Stimulated activated naive CD8-positive, alpha-beta T cell treated with anti-CD3 and anti-CD28 coated beads, Interleukin-15, Interleukin-2, amounts not matched to agents 100 ng/mL and 50 ng/mL, for 24 hours (primary cell): Measurements from ENCODE around the gene SPTSSA.
"Not testable (repeated sequence)": the region's sequence is repeated elsewhere in the genome, so short reads cannot be mapped to it uniquely, and the experiment has no call there.

ENCODE experiments used
- H3K27ac Mint-ChIP-seq: one replicate; pipeline ENCODE4 v1.8.0; 2021; ENCODE audit warnings: mild to moderate bottlenecking, mixed read lengths
- H3K27me3 Mint-ChIP-seq: one replicate; pipeline ENCODE4 v1.8.0; 2021; ENCODE audit warnings: mixed read lengths
- H3K36me3 Mint-ChIP-seq: one replicate; pipeline ENCODE4 v1.8.0; 2021; ENCODE audit warnings: low read depth, mixed read lengths
- H3K4me1 Mint-ChIP-seq: one replicate; pipeline ENCODE4 v1.8.0; 2021; ENCODE audit warnings: low read depth, mixed read lengths
- H3K4me3 Mint-ChIP-seq: one replicate; pipeline ENCODE4 v1.8.0; 2021; ENCODE audit warnings: mild to moderate bottlenecking, mixed read lengths
- H3K9me3 Mint-ChIP-seq: one replicate; pipeline ENCODE4 v1.8.0; 2021; ENCODE audit warnings: mixed read lengths

Gene SPTSSA

DNA sequence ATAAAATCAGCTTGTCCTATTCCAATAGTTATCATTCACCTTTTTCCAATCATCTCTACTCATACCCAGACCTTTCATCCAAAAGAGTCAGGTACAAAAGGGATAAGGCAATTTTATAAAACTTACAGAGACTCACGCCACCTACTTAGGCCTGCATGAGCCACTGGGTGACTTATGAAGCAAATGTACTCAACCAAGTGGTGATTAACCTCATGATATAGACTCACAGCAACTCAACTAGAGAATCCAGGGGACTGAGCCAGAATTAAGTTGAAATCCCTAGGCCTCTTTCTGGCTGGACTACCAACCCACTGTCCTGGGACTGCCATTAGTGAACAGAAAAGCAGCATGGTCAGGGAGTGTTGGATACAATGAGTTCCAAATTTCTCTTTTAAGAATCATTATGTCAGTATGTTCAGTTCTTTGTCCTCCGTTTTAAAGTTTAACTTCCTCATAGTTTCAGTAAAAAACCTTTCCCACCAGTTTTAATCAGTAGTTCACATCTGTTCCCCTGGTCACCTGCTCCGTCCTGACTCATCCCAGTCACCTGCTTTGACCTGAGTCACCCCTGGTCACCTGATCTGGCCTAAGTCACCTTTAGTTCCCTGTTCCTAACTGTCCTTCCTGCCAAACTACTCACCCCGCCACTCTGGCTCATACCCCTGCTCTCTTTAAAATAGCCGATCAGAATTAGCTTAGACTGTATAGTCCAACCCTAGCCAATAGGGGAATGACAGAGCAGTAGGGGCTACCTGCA is 36.8 kb downstream of the SPTSSA start:
- H3K27ac Mint-ChIP-seq = no peak overlapping the region
- no peaks in the 10 kb centered on the region for H3K27me3 Mint-ChIP-seq

DNA sequence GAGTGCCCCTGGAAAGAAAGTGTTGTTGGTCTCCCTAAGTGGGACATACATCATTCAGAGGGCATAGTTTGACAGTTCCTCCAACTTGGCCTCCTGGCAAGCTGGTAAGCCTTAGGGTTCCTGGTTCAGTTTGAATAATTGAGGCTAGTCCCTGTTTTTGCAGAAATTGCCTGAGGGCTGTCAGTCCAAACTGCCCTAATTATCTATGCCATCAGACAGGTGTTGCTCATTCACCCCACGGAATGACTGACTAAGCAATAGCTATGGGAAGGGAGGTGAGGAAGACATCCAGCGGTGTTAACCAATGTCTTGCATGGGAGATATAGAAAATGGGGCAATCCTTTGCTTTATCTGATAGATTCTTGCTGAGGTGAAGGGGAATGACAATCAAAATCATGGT is 37.6 kb downstream of the SPTSSA start:
- no peak overlapping the region for H3K27ac Mint-ChIP-seq
- no peak overlapping the region for H3K4me3 Mint-ChIP-seq
- peaks cover 10% of the 10 kb centered on the region for H3K9me3 Mint-ChIP-seq
- no peaks in the 10 kb centered on the region for H3K27me3 Mint-ChIP-seq
- H3K4me1 Mint-ChIP-seq = no peaks in the 10 kb centered on the region
- H3K36me3 Mint-ChIP-seq = no peaks in the 10 kb centered on the region

More for the DNA sequence above, 36.8 kb downstream of the SPTSSA start:
- Mint-ChIP-seq H3K4me1 (no peaks in the 10 kb centered on the region), H3K9me3 (peaks cover 10% of the 10 kb centered on the region), H3K4me3 (no peak overlapping the region), H3K36me3 (no peaks in the 10 kb centered on the region)

DNA sequence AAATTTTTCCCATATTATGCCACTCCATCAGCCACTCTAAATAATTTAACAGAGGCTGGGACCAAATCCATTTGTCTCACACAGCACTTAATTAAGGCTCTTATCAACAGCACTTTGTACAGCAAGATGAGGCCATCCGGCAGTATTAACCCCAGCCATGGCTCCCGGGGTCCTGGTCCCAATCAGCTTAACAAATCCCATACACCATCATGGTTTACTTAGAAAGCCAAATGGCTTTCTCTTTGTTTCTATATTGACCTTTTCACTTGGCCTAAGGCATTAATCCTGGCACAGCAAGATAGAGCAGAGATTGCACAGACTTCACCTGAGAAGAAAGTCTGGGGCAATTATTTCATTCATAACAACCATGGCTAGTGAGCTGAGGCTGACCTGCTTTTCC is 38.6 kb downstream of the SPTSSA start:
- no peaks in the 10 kb centered on the region for H3K4me1 Mint-ChIP-seq
- H3K36me3 Mint-ChIP-seq = no peaks in the 10 kb centered on the region
- H3K27ac Mint-ChIP-seq = no peak overlapping the region
- H3K27me3 Mint-ChIP-seq = no peaks in the 10 kb centered on the region
- no peak overlapping the region for H3K4me3 Mint-ChIP-seq
- peaks cover 10% of the 10 kb centered on the region for H3K9me3 Mint-ChIP-seq

DNA sequence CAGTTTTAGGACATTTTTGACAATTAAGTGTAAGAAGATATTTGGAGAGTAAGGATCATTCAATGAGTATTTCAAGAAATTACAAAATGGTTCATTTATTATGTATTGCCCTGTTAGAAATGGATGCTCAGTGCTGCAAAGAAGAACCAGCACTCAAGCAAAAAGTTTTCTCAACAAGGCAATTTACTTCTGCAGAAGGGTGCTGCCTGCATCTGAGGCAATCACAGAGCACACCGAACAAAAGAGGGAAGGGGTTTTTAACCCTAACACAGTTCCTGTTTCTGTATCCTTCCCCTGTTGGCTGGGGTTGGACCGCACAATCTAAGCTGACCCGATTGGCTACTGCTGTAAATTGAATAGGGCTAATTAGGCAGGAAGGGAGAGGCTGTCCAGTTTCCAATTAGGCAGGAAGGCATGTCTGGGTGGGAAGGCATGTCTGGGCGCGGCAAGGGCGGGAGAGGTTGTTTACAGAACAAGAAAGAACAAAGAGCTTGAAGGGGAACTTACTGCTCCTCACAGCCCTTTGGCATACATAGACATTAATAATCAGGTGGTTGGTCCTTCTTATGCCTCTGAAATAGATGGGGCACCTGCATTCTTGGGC is 41.4 kb downstream of the SPTSSA start:
- Mint-ChIP-seq H3K4me1 (no peaks in the 10 kb centered on the region), H3K36me3 (no peaks in the 10 kb centered on the region), H3K9me3 (peaks cover 13% of the 10 kb centered on the region), H3K27ac (no peak overlapping the region), H3K27me3 (peaks cover 13% of the 10 kb centered on the region), H3K4me3 (no peak overlapping the region)

DNA sequence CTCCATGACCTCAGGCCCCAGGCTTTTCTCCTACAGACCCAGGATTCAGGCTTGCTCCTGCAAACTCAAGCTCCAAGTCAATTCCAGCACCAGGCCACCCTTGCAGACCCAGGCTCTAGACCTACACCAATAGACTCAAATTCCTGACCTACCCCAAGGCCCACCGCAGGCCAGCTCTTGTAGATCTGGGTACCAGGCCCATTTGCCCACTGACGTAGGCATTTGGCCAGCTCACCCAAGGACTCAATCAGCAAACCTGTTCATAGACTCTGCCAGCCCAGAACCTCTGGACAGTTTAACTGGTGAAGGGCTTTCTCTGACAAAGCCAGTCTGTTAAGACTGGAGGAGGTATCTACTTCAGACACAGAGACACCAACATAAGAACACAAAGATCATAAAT is 52.3 kb downstream of the SPTSSA start:
- peaks cover 5% of the 10 kb centered on the region for H3K9me3 Mint-ChIP-seq

DNA sequence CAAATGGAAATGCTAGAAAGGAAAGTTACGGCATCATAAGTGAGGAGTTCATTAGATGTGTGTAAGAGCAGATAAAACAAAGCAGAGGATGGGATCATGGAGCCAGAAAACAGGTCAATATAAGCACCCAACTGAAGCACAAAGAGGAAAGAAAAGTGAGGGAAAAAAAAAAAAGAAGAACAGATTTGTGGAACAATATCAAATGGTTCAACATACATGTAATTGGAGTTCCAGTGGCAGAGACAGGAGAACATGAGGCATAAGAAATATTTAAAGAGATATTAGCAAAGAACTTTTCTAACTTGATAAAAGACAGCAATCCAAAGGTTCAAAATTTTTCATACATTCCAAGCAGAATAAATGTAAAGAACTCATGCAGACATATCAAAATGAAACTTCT is 54.1 kb downstream of the SPTSSA start:
- no peak overlapping the region for H3K27ac Mint-ChIP-seq
- no peaks in the 10 kb centered on the region for H3K36me3 Mint-ChIP-seq
- peaks cover 9% of the 10 kb centered on the region for H3K27me3 Mint-ChIP-seq
- H3K9me3 Mint-ChIP-seq = peaks cover 5% of the 10 kb centered on the region
- no peak overlapping the region for H3K4me3 Mint-ChIP-seq
- H3K4me1 Mint-ChIP-seq = no peaks in the 10 kb centered on the region

More for the DNA sequence above, 52.3 kb downstream of the SPTSSA start:
- Mint-ChIP-seq H3K27ac (no peak overlapping the region), H3K4me1 (no peaks in the 10 kb centered on the region), H3K4me3 (no peak overlapping the region), H3K27me3 (peaks cover 9% of the 10 kb centered on the region), H3K36me3 (no peaks in the 10 kb centered on the region)

DNA sequence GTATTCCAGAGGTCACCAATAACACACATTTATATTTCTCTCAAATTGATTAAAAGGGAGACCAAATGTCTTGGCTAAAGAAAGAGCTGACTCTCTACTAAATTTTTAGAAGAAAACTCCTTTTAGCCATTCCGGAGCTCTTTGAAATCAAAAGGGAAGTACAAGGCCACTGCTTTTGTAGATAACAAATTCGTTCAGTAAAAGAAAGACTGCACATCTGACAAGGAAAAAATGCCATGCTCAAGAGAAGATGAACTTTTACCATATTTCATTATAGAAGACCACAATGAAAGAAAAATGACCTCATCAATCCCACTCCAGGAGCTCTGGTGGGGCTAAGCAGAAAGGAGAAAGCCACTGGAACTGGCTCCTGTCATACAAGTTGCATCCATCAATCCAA is 57.6 kb downstream of the SPTSSA start:
- no peak overlapping the region for H3K27ac Mint-ChIP-seq
- no peaks in the 10 kb centered on the region for H3K9me3 Mint-ChIP-seq
- peaks cover 9% of the 10 kb centered on the region for H3K27me3 Mint-ChIP-seq
- H3K4me3 Mint-ChIP-seq = no peak overlapping the region
- H3K36me3 Mint-ChIP-seq = no peaks in the 10 kb centered on the region
- no peaks in the 10 kb centered on the region for H3K4me1 Mint-ChIP-seq

DNA sequence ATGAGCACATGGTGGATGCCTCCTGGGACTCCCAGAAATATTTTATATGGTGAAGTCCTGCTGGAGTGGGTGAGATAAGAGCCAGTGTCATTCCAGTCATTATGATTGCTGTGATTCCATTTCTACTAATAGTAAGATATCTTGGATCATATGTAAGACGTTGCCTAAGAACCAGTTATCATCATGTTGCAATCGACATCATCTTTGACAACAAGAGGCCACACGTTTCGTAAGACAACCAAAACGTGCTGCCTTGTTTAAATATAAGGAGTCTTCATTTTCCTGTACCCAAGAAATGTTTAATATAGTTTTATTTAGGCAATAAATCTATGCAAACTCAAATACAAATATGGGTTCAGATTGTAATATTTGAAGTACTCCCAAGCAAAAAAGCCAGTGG is 58.4 kb downstream of the SPTSSA start:
- H3K27ac Mint-ChIP-seq = no peak overlapping the region
- H3K4me3 Mint-ChIP-seq = no peak overlapping the region
- peaks cover 9% of the 10 kb centered on the region for H3K27me3 Mint-ChIP-seq
- no peaks in the 10 kb centered on the region for H3K4me1 Mint-ChIP-seq
- H3K36me3 Mint-ChIP-seq = no peaks in the 10 kb centered on the region
- no peaks in the 10 kb centered on the region for H3K9me3 Mint-ChIP-seq

DNA sequence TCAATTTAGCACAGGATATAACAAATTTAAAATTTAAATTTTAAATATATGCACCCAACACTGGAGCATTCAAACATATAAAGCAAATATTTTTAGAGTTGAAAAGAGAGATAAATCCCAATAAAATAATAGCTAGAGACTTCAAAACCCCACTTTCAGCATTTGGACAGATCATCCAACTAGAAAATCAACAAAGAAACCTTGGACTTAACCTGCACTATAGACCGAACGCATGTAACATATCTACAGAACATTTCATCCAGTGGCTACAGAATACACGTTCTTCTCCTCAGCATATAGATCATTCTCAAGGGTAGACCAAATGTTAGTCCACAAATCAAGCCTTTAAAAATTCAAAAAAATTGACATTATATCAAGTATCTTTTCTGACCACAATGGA is 64.0 kb downstream of the SPTSSA start:
- peaks cover 5% of the 10 kb centered on the region for H3K9me3 Mint-ChIP-seq
- no peaks in the 10 kb centered on the region for H3K36me3 Mint-ChIP-seq
- H3K27ac Mint-ChIP-seq = no peak overlapping the region
- H3K27me3 Mint-ChIP-seq = peaks cover 14% of the 10 kb centered on the region
- H3K4me3 Mint-ChIP-seq = no peak overlapping the region
- no peaks in the 10 kb centered on the region for H3K4me1 Mint-ChIP-seq

DNA sequence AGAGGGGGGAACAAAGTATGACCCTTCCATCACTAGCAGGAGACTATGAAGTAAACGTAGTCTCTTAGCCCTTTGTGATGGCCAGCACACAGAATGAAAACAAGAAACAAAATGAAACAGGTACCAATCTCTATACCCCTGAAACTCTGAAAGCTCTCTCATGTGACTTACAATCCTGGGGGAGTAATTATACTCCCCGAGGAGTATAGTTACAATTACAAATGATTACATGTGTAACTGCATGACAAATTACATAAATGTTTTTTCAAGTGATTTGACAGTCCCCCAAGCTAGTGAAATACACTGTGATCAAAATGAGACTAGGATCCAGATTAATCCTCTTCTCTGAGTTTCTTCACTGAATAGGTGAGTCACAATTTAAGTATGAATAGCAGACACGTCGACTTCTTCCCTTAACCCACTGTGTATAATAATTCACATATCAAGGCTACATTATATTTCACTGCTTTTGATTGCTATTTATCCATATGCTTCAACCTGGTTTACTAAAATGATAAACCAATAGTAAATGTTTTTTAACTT is 74.0 kb downstream of the SPTSSA start:
- peaks cover 4% of the 10 kb centered on the region for H3K9me3 Mint-ChIP-seq
- H3K27me3 Mint-ChIP-seq = peaks cover 8% of the 10 kb centered on the region
- H3K27ac Mint-ChIP-seq = no peak overlapping the region
- no peaks in the 10 kb centered on the region for H3K36me3 Mint-ChIP-seq
- no peak overlapping the region for H3K4me3 Mint-ChIP-seq
- no peaks in the 10 kb centered on the region for H3K4me1 Mint-ChIP-seq

DNA sequence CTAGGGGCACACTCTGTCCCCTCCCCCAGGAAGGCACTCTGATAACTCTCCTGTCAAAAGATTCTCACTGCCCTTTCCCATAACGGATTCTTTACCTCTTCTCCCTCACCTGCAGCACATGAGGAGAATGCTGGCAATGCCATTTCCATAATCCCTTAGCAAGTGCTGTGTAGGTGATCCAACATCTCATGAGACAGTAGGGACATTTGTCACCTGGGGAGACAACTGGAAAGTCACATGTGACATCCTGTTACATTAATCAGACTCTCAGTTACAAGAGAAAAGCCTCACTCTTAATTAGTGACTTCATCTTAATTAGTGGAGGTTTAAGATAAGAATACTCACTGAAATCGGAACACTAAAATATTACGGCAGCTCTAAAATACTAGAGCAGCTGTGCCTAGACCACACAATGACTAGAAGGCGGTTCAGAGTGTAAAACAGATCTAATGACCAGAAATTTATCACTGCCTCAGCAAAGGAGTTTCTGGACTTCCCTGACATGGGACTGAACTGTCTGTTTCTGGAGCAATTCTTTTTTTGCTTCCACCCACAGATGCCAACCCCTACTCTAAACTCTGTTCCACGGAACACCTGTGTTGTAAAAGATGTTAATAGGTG is 75.1 kb downstream of the SPTSSA start:
- Mint-ChIP-seq H3K4me1 (no peaks in the 10 kb centered on the region), H3K27me3 (peaks cover 8% of the 10 kb centered on the region), H3K4me3 (no peak overlapping the region), H3K27ac (no peak overlapping the region), H3K36me3 (no peaks in the 10 kb centered on the region), H3K9me3 (peaks cover 4% of the 10 kb centered on the region)

DNA sequence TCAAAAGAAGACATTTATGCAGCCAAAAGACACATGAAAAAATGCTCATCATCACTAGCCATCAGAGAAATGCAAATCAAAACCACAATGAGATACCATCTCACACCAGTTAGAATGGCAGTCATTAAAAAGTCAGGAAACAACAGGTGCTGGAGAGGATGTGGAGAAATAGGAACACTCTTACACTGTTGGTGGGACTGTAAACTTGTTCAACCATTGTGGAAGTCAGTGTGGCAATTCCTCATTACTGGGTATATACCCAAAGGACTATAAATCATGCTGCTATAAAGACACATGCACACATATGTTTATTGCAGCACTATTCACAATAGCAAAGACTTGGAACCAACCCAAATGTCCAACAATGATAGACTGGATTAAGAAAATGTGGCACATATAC is 76.2 kb downstream of the SPTSSA start:
- H3K27me3 Mint-ChIP-seq, H3K36me3 Mint-ChIP-seq, H3K27ac Mint-ChIP-seq, H3K4me3 Mint-ChIP-seq, H3K4me1 Mint-ChIP-seq, H3K9me3 Mint-ChIP-seq: not testable (repeated sequence)

DNA sequence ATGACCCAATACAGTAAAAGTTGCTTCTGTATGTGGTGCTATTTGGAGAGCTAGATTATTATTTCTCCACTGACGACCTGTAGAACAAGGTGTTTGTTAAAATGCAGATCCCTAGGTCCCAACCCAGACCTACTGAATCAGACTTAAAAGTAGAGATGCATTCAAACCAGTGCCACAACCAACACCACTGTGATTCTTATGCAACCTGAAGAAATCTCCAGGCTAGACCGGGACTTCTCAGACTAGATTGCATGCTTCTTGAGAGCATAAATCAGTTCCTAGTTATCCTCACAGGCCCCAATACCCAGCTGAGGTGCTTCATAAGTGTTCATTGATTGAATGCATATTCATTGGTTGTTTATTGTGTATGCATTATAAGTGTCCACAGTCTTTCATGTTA is 78.2 kb downstream of the SPTSSA start:
- H3K27ac Mint-ChIP-seq = no peak overlapping the region
- H3K4me3 Mint-ChIP-seq = no peak overlapping the region
- no peaks in the 10 kb centered on the region for H3K9me3 Mint-ChIP-seq
- H3K4me1 Mint-ChIP-seq = no peaks in the 10 kb centered on the region
- H3K36me3 Mint-ChIP-seq = no peaks in the 10 kb centered on the region
- peaks cover 8% of the 10 kb centered on the region for H3K27me3 Mint-ChIP-seq
